ENCODE results near the gene COLEC12.

Gene COLEC12

GRCh38 chr18:460791-461190 is 39.7 kb downstream of the COLEC12 start:
- no peak overlapping the region for H2BK15ac ChIP-seq (ENCODE audit: low read depth, poor library complexity, severe bottlenecking)
- no peak overlapping the region for H2BK5ac ChIP-seq (ENCODE audit: low read depth, low read length, poor library complexity, severe bottlenecking)
- H3K36me3 ChIP-seq (ENCODE audit: control insufficient read depth in 1 of 2, insufficient read depth in 2 of 2, low read depth in 1 of 2, low read length in 2 of 2): peaks cover 0 to 18% of the 10 kb centered on the region in 2 experiments
- no peaks in the 10 kb centered on the region for H3K79me1 ChIP-seq (replicated peaks; ENCODE audit: low read length, poor library complexity, severe bottlenecking)
- no peak overlapping the region for H3K4ac ChIP-seq (ENCODE audit: low read depth in 1 of 2, low read length in 2 of 2)
- no peak overlapping the region for H2AK5ac ChIP-seq (ENCODE audit: low read length, severe bottlenecking)
- no peak overlapping the region for H3K18ac ChIP-seq (ENCODE audit: low read depth in 1 of 2, low read length in 2 of 2)
- peaks cover 11% of the 10 kb centered on the region for H3K4me1 ChIP-seq (ENCODE audit: control insufficient read depth, insufficient read depth, low read depth, low read length)
- H3K4me2 ChIP-seq (ENCODE audit: low read length, poor library complexity, severe bottlenecking): no peak overlapping the region
- no peak overlapping the region for H3K27ac ChIP-seq (ENCODE audit: low read length, poor library complexity, severe bottlenecking)
- no peak overlapping the region for H2BK12ac ChIP-seq (ENCODE audit: low read length in 2 of 2)
- DNase-seq: no peak
- no peaks in the 10 kb centered on the region for H3K27me3 ChIP-seq (ENCODE audit: control insufficient read depth in 1 of 2, insufficient read depth in 1 of 2, low read length in 2 of 2)
- H3K9ac ChIP-seq (ENCODE audit: low read length): peak overlapping the region; percentile 77
- H3K4me3 ChIP-seq (ENCODE audit: insufficient read depth in 1 of 2, low read depth in 1 of 2, low read length in 2 of 2): no peak overlapping the region
- no peak overlapping the region for H3K23ac ChIP-seq (ENCODE audit: low read length in 2 of 2)
- H3K14ac ChIP-seq (ENCODE audit: low read length in 2 of 2): no peak overlapping the region
- 96% methylated on average over 4 of the region's 6 CpGs for WGBS
- H2AFZ ChIP-seq (ENCODE audit: low read depth, low read length): no peak overlapping the region
- peaks cover 7% of the 10 kb centered on the region for H3K9me3 ChIP-seq (ENCODE audit: control insufficient read depth, low read length)
- H4K91ac ChIP-seq (ENCODE audit: low read length): no peak overlapping the region
- no peak overlapping the region for H4K8ac ChIP-seq (ENCODE audit: low read length)
- no peak overlapping the region for H2BK120ac ChIP-seq (ENCODE audit: low read depth, low read length)

DNA sequence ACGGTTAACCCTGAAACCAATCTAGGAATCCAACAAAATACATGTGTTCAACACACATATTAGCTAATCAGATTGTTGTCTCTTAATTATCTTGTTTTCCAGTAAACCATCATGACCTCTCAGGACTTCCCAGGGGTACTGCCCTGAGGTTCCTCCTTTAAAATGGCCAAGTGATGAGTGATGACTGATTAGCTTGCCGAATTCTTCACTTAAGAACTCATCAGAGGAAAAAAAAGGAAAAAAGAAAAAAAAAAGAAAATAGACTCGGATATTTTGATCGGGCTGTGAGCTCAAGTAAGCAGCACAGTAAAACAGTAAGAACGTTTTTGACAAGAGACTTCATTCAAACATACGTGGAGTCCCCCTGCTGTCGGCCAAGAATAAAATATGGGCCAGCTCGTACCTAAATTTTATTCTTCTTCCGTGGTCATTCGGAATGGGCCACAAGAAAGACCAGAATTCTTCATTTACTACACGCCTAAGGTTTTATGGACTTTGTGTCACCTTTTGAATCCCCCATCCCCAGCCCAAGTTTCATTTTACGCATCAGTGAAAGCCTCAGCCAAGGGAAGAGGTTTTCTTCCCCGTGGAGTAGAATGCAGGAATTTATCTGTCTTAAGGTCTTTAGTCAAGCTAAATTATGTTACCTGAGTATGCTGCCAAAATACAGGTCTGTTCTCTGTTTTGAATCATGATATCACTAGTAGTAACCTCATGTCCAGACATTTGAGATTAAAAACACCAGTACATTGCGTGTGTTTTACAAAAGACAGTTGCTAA is 40.5 kb downstream of the COLEC12 start:
- Histone ChIP-seq H4K8ac (ENCODE audit: low read length) (no peak overlapping the region), H3K14ac (ENCODE audit: low read length in 2 of 2) (no peak overlapping the region), H3K4me1 (ENCODE audit: control insufficient read depth, insufficient read depth, low read depth, low read length) (peaks cover 11% of the 10 kb centered on the region), H3K36me3 (ENCODE audit: control insufficient read depth in 1 of 2, insufficient read depth in 2 of 2, low read depth in 1 of 2, low read length in 2 of 2) (peaks cover 0 to 18% of the 10 kb centered on the region in 2 experiments), H3K27me3 (ENCODE audit: control insufficient read depth in 1 of 2, insufficient read depth in 1 of 2, low read length in 2 of 2) (no peaks in the 10 kb centered on the region), H2BK5ac (ENCODE audit: low read depth, low read length, poor library complexity, severe bottlenecking) (no peak overlapping the region), H3K27ac (ENCODE audit: low read length, poor library complexity, severe bottlenecking) (no peak overlapping the region), H3K23ac (ENCODE audit: low read length in 2 of 2) (no peak overlapping the region), H3K9ac (ENCODE audit: low read length) (peak overlapping the region; percentile 77), H3K4ac (ENCODE audit: low read depth in 1 of 2, low read length in 2 of 2) (no peak overlapping the region), H3K18ac (ENCODE audit: low read depth in 1 of 2, low read length in 2 of 2) (no peak overlapping the region), H3K4me3 (ENCODE audit: insufficient read depth in 1 of 2, low read depth in 1 of 2, low read length in 2 of 2) (peak overlapping the region in 1 of 2 experiments; percentile 52), H4K91ac (ENCODE audit: low read length) (no peak overlapping the region), H2BK12ac (ENCODE audit: low read length in 2 of 2) (no peak overlapping the region), H2AK5ac (ENCODE audit: low read length, severe bottlenecking) (no peak overlapping the region), H3K9me3 (ENCODE audit: control insufficient read depth, low read length) (peaks cover 7% of the 10 kb centered on the region), H2BK120ac (ENCODE audit: low read depth, low read length) (no peak overlapping the region), H3K79me1 (replicated peaks; ENCODE audit: low read length, poor library complexity, severe bottlenecking) (no peaks in the 10 kb centered on the region), H2BK15ac (ENCODE audit: low read depth, poor library complexity, severe bottlenecking) (no peak overlapping the region), H2AFZ (ENCODE audit: low read depth, low read length) (no peak overlapping the region), H3K4me2 (ENCODE audit: low read length, poor library complexity, severe bottlenecking) (no peak overlapping the region)
- WGBS: 94% methylated on average over 12 of the region's 14 CpGs
- no peak for DNase-seq

- Histone ChIP-seq H3K27me3 (ENCODE audit: control insufficient read depth in 1 of 2, insufficient read depth in 1 of 2, low read length in 2 of 2) (no peaks in the 10 kb centered on the region), H2BK120ac (ENCODE audit: low read depth, low read length) (no peak overlapping the region), H3K9ac (ENCODE audit: low read length) (peak overlapping the region; percentile 92), H2BK12ac (ENCODE audit: low read length in 2 of 2) (peak overlapping the region in 1 of 2 experiments; percentile 8), H3K79me1 (replicated peaks; ENCODE audit: low read length, poor library complexity, severe bottlenecking) (no peaks in the 10 kb centered on the region), H4K8ac (ENCODE audit: low read length) (no peak overlapping the region), H2AK5ac (ENCODE audit: low read length, severe bottlenecking) (no peak overlapping the region), H2AFZ (ENCODE audit: low read depth, low read length) (no peak overlapping the region), H4K91ac (ENCODE audit: low read length) (no peak overlapping the region), H3K23ac (ENCODE audit: low read length in 2 of 2) (no peak overlapping the region), H3K4ac (ENCODE audit: low read depth in 1 of 2, low read length in 2 of 2) (peak overlapping the region in 1 of 2 experiments; percentile 8), H3K4me2 (ENCODE audit: low read length, poor library complexity, severe bottlenecking) (no peak overlapping the region), H3K9me3 (ENCODE audit: control insufficient read depth, low read length) (peaks cover 7% of the 10 kb centered on the region), H3K4me1 (ENCODE audit: control insufficient read depth, insufficient read depth, low read depth, low read length) (peaks cover 9% of the 10 kb centered on the region), H2BK5ac (ENCODE audit: low read depth, low read length, poor library complexity, severe bottlenecking) (no peak overlapping the region), H3K18ac (ENCODE audit: low read depth in 1 of 2, low read length in 2 of 2) (peak overlapping the region; percentile 18 to 31), H3K4me3 (ENCODE audit: insufficient read depth in 1 of 2, low read depth in 1 of 2, low read length in 2 of 2) (peak overlapping the region in 1 of 2 experiments; percentile 72), H2BK15ac (ENCODE audit: low read depth, poor library complexity, severe bottlenecking) (no peak overlapping the region), H3K14ac (ENCODE audit: low read length in 2 of 2) (no peak overlapping the region), H3K27ac (ENCODE audit: low read length, poor library complexity, severe bottlenecking) (peak overlapping the region; percentile 31), H3K36me3 (ENCODE audit: control insufficient read depth in 1 of 2, insufficient read depth in 2 of 2, low read depth in 1 of 2, low read length in 2 of 2) (peaks cover 0 to 13% of the 10 kb centered on the region in 2 experiments)
- peak; percentile 65 for DNase-seq
- WGBS: 52% methylated on average over 12 of the region's 12 CpGs
Measured at GRCh38 chr18:457521-458412, 42.7 kb downstream of the COLEC12 start.

DNA sequence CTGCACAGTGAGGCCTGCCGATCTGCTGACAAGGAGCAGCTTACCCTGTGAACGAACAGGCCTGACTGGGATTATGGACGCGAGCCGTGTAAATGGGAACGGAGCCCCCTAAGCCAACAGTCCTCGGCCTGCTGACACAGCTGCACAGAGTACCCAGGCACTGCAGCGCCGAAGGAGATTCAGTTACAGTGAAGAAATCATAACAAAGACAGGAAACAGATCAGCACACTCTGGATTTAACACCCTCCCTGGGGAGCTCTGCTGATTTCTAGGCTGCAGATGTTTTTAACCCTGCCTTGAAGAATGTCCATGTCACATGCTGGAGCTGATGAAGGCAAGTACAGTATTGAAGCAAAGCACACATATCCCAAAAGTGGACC is 43.4 kb downstream of the COLEC12 start:
- no peak overlapping the region for H2BK5ac ChIP-seq (ENCODE audit: low read depth, low read length, poor library complexity, severe bottlenecking)
- peak overlapping the region; percentile 92 for H3K9ac ChIP-seq (ENCODE audit: low read length)
- no peak overlapping the region for H4K8ac ChIP-seq (ENCODE audit: low read length)
- no peak overlapping the region for H2AK5ac ChIP-seq (ENCODE audit: low read length, severe bottlenecking)
- peaks cover 0 to 7% of the 10 kb centered on the region in 2 experiments for H3K36me3 ChIP-seq (ENCODE audit: control insufficient read depth in 1 of 2, insufficient read depth in 2 of 2, low read depth in 1 of 2, low read length in 2 of 2)
- H2AFZ ChIP-seq (ENCODE audit: low read depth, low read length): no peak overlapping the region
- WGBS: 3% methylated on average over 9 of the region's 9 CpGs
- H3K27me3 ChIP-seq (ENCODE audit: control insufficient read depth in 1 of 2, insufficient read depth in 1 of 2, low read length in 2 of 2): no peaks in the 10 kb centered on the region
- H3K4me2 ChIP-seq (ENCODE audit: low read length, poor library complexity, severe bottlenecking): peak overlapping the region; percentile 0
- peak overlapping the region; percentile 60 to 78 for H3K18ac ChIP-seq (ENCODE audit: low read depth in 1 of 2, low read length in 2 of 2)
- peak overlapping the region; percentile 31 for H3K27ac ChIP-seq (ENCODE audit: low read length, poor library complexity, severe bottlenecking)
- no peaks in the 10 kb centered on the region for H3K79me1 ChIP-seq (replicated peaks; ENCODE audit: low read length, poor library complexity, severe bottlenecking)
- no peak overlapping the region for H4K91ac ChIP-seq (ENCODE audit: low read length)
- DNase-seq: peak; percentile 79
- H3K4me1 ChIP-seq (ENCODE audit: control insufficient read depth, insufficient read depth, low read depth, low read length): peaks cover 9% of the 10 kb centered on the region
- H2BK120ac ChIP-seq (ENCODE audit: low read depth, low read length): no peak overlapping the region
- H3K4me3 ChIP-seq (ENCODE audit: insufficient read depth in 1 of 2, low read depth in 1 of 2, low read length in 2 of 2): peak overlapping the region in 1 of 2 experiments; percentile 72
- no peak overlapping the region for H3K23ac ChIP-seq (ENCODE audit: low read length in 2 of 2)
- H3K4ac ChIP-seq (ENCODE audit: low read depth in 1 of 2, low read length in 2 of 2): no peak overlapping the region
- peak overlapping the region in 1 of 2 experiments; percentile 33 for H2BK12ac ChIP-seq (ENCODE audit: low read length in 2 of 2)
- no peak overlapping the region for H2BK15ac ChIP-seq (ENCODE audit: low read depth, poor library complexity, severe bottlenecking)
- H3K9me3 ChIP-seq (ENCODE audit: control insufficient read depth, low read length): peaks cover 8% of the 10 kb centered on the region
- no peak overlapping the region for H3K14ac ChIP-seq (ENCODE audit: low read length in 2 of 2)

All from mesenchymal stem cell (in vitro differentiated cells and primary cell).